Nephron (organoid): Measurements from ENCODE around the gene KRTAP2-1.
"Not testable (repeated sequence)": the region's sequence is repeated elsewhere in the genome, so short reads cannot be mapped to it uniquely, and the experiment has no call there.

ENCODE experiments used
- H3K27ac Mint-ChIP-seq, 3 experiments: 2 replicates each; pipeline ENCODE4 v1.8.0; 2020; ENCODE audit warnings: mixed read lengths in 3 of 3, mild to moderate bottlenecking in 2 of 3, moderate library complexity in 1 of 3
- H3K27me3 Mint-ChIP-seq: 2 replicates; pipeline ENCODE4 v1.8.0; 2021; ENCODE audit warnings: low read depth, mild to moderate bottlenecking, moderate library complexity, mixed read lengths
- H3K36me3 Mint-ChIP-seq: 2 replicates; pipeline ENCODE4 v1.8.0; 2020; ENCODE audit warnings: low read depth, mixed read lengths
- H3K4me1 Mint-ChIP-seq: 2 replicates; pipeline ENCODE4 v1.8.0; 2020; ENCODE audit warnings: mixed read lengths
- H3K4me3 Mint-ChIP-seq, 3 experiments: 2 replicates each; pipeline ENCODE4 v1.8.0; 2020; ENCODE audit warnings: mild to moderate bottlenecking in 3 of 3, mixed read lengths in 3 of 3, moderate library complexity in 2 of 3
- H3K9me3 Mint-ChIP-seq: 2 replicates; pipeline ENCODE4 v1.8.0; 2020; ENCODE audit warnings: mixed read lengths
- CTCF ChIP-seq, 3 experiments: fragments of 200-600 bp; sonication (generic); IDR thresholded peaks; one replicate each; pipeline ENCODE4 v1.5.0; 2021; ENCODE audit warnings: antibody characterized with exemption in 3 of 3; ENCODE audit not compliant: unreplicated experiment in 3 of 3

KRTAP2-1 gene

DNA sequence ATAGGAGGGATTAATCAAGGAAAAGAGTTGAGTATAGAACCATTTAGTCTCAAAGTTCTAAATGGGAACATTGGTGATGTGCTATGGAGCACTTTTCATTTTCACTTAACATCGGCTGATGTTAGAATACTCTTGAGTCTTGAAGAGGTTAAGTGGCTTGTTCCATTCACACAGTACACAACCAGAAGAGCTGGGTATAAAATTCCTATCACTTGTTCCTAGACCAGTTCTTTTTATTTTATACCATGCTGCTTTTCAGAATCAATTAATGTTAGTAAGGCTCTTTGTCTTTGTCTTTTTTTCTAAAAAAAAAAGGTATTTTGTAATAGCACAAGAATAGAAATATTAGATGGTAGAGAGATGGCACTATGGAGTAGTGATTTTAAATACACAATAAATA is 4.2 kb downstream of the KRTAP2-1 start:
- Mint-ChIP-seq H3K4me1 (no peaks in the 10 kb centered on the region), H3K27me3 (peaks cover 6% of the 10 kb centered on the region), H3K9me3 (peaks cover 12% of the 10 kb centered on the region), H3K36me3 (no peaks in the 10 kb centered on the region), H3K4me3 (no peak overlapping the region), H3K27ac (no peak overlapping the region)
- TF ChIP-seq CTCF (IDR thresholded peaks at IDR 0.05; ENCODE audit: unreplicated experiment in 3 of 3) = no peak

DNA sequence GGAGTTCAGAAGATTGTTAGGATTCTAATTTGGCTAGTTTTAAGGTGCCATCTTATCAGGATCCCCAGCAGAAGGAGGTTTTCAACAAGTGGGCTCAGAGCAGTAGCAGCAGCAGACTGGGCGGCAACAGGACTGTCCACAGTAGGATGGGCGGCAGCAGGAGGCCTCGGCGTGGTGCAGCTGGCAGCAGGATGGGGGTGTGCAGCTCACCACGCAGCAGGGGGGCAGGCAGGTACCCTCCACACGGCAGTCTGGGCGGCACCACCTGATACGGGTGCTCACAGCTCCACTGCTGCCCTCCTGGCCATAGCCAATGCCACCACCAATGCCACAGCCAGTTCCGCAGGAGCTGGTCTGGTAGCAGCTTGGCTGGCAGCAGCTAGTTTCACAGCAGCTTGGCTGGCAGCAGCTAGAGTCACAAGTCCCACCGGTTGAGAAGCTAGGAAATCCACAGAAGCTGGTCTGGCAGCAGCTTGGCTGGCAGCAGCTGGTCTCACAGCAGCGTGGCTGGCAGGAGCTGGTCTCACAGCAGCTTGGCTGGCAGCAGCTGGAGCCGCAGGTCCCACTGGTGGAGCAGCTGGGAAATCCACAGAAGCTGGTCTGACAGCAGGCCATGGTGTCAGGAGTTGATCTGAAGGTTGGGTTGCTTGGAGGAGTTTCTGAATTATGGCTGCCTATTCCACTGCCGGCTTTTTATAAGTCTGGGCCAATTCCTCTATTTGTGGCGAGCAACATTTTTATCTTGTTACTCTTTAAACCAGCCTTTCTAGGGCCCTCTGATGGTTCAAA is 6.1 kb downstream of the KRTAP2-1 start, which contains the start of gene KRTAP1-1:
TSS of gene KRTAP1-1 (minus strand) at position 668 of the 789 bp plus-strand sequence. CDS start at position 615, 53 bp downstream.
- H3K27ac Mint-ChIP-seq, H3K27me3 Mint-ChIP-seq, H3K36me3 Mint-ChIP-seq, H3K4me1 Mint-ChIP-seq, H3K4me3 Mint-ChIP-seq: not testable (repeated sequence)
- H3K9me3 Mint-ChIP-seq = peaks cover 12% of the 10 kb centered on the region

GRCh38 chr17:41037853-41038350 is 9.2 kb downstream of the KRTAP2-1 start:
- no peaks in the 10 kb centered on the region for H3K27me3 Mint-ChIP-seq
- H3K36me3 Mint-ChIP-seq = no peaks in the 10 kb centered on the region
- H3K4me3 Mint-ChIP-seq = no peak overlapping the region
- H3K9me3 Mint-ChIP-seq = peaks cover 7% of the 10 kb centered on the region
- no peak for TF ChIP-seq CTCF (IDR thresholded peaks at IDR 0.05; ENCODE audit: unreplicated experiment in 3 of 3)
- no peak overlapping the region for H3K27ac Mint-ChIP-seq
- H3K4me1 Mint-ChIP-seq = no peaks in the 10 kb centered on the region

GRCh38 chr17:41034346-41034935 is 12.7 kb downstream of the KRTAP2-1 start, which contains the start of gene KRTAP1-3:
Gene KRTAP1-3, minus strand, starts transcription at chr17:41034874. Its CDS starts 53 bp downstream, at chr17:41034821.
- H3K36me3 Mint-ChIP-seq, H3K4me1 Mint-ChIP-seq, H3K9me3 Mint-ChIP-seq, H3K27ac Mint-ChIP-seq, H3K4me3 Mint-ChIP-seq, H3K27me3 Mint-ChIP-seq: not testable (repeated sequence)

- TF ChIP-seq CTCF (IDR thresholded peaks at IDR 0.05; ENCODE audit: unreplicated experiment in 3 of 3) = no peak
- Mint-ChIP-seq H3K4me1 (no peaks in the 10 kb centered on the region), H3K27me3 (no peaks in the 10 kb centered on the region), H3K4me3 (no peak within 1 kb of the TSS), H3K36me3 (no peaks in the 10 kb centered on the region), H3K27ac (no peak within 1 kb of the TSS), H3K9me3 (no peaks in the 10 kb centered on the region)
Measured at GRCh38 chr17:41029633-41030245, 17.4 kb downstream of the KRTAP2-1 start, which contains the start of gene KRTAP1-4. Gene KRTAP1-4, minus strand, starts transcription at chr17:41030195. Its CDS starts 117 bp downstream, at chr17:41030078.

DNA sequence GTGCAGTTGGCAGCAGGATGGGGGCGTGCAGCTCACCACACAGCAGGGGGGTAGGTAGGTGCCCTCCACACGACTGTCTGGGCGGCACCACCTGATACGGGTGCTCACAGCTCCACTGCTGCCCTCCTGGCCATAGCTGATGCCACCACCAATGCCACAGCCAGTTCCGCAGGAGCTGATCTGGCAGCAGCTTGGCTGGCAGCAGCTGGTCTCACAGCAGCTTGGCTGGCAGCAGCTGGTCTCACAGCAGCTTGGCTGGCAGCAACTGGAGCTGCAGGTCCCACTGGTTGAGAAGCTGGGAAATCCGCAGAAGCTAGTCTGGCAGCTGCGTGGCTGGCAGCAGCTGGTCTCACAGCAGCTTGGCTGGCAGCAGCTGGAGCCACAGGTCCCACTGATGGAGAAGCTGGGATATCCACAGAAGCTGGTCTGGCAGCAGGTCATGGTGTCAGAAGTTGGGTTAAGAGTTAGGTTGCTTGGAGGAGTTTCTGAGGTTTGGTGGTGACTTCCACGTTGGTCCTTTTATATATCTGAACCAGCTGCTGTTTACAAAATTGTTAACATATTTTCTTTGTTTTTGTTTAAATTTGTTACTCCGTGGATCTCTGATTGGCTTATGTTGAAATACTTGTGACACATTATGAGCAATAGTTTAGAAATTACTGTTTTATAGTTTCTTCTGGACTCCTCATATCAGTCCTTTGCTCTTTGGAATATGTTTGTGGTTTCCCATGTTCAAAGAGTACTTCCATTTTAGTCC is 20.2 kb downstream of the KRTAP2-1 start, which contains the start of gene KRTAP1-5:
TSS of gene KRTAP1-5 (minus strand) at position 494 of the 757 bp plus-strand sequence. CDS start at position 441, 53 bp downstream.
- Mint-ChIP-seq H3K36me3 (no peaks in the 10 kb centered on the region), H3K27ac (no peak within 1 kb of the TSS), H3K4me1 (no peaks in the 10 kb centered on the region), H3K27me3 (no peaks in the 10 kb centered on the region), H3K4me3 (no peak within 1 kb of the TSS), H3K9me3 (peaks cover 4% of the 10 kb centered on the region)
- TF ChIP-seq CTCF (IDR thresholded peaks at IDR 0.05; ENCODE audit: unreplicated experiment in 3 of 3) = no peak
